NCI-H2029 (cell line): Measurements from ENCODE around the gene SMC1A.
A peak's percentile ranks its signal among the peaks of the same experiment; 100 is the strongest.
"Not testable (repeated sequence)": the region's sequence is repeated elsewhere in the genome, so short reads cannot be mapped to it uniquely, and the experiment has no call there.

Source experiments
- DNase-seq: peaks from one replicate; lab custom pipeline; 2025; lab: John Stamatoyannopoulos, UW

Gene SMC1A

DNA sequence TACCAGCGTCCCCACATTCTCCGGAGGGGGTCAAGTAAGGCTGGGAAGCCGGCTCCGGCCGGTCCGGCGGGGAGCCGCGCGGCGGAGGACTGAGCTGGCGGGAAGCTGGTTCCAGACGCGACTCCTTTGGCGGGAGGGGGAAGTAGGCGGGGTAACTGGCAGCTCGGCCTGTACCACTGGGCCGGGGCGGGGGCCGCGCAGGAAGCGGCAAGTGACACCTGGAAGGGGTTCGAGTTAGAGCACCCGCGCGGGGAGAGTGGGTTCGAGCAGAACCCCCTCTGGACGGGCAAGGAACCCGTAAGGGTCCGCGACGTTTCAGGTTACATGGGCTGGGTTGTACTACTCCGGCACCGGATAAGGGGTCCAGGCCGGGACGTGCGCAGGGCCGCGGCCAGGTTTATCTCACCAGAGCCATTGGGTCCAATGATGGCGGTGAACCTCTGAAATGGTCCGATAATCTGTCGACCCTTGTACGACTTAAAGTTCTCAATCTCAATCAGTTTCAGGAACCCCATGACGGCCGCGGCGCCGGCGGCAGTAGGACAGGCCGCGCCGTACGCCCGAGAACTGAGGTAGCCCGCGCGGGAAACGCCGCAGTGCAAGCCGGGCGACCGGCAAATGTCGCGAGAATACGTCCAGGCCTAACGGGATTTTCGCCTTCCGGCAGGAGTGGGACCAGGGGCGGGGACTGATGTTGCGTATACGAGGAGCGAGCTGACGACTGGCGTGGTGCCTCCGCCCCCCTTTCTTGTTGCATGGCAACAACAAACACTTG is at the start of gene SMC1A:
Gene SMC1A, minus strand, starts transcription at position 569 of the 775 bp plus-strand sequence. Its CDS starts 54 bp downstream, at position 515.
- DNase-seq: peak; percentile 95

DNA sequence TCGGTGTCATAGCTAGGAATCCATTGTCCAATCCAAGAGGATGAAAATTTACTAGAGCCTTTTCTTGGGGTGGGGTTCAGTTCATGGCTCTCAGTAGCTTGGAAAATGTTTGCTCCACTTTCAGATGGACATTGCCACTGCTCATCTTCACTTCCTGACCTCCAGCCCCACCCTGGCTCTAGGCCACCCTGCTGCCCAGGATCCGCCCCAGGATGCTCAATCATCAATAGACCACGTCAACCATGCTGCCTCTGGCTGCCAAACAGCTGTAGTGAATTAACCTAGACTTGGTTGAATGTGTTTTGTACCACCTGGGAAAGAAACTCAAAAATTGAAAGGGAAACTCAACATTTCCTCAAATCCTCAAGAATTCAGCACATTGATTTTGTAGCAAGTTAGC is 48.9 kb upstream of the SMC1A start:
- DNase-seq: no peak

DNA sequence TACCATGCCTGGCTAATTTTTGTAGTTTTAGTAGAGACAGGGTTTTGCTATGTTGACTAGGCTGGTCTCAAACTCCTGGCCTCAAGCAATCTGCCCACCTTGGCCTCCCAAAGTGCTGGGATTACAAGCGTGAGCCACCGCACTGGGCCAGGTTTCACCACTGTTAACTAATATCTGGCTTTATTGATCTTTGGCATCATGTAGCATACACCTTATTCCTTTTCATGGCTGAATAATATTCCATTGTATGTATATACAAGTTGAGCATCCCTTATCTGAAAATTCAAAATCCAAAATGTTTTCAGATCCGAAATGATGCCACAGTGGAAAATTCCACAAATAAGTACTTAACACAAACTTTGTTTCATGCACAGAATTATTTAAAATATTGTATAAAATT is 46.2 kb upstream of the SMC1A start:
- not testable (repeated sequence) for DNase-seq

DNA sequence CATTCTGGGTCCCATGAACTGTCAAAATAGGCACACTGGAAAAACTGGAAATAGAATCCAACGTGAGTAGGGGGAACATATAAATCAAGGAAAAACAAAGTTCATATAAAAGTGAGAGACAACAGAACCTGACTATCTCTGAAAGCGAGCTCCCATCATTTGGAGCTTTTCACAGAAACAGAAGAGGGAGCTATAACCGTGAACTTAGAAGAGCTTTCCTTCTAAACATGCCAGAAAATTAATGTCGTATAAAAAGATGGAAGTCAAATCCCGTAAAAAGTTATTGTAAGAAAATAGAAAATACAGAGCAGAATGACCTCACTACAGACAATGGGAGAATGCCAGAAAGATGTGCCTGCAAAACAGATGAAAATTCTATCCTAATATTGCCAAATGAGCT is 35.6 kb upstream of the SMC1A start:
- no peak for DNase-seq

DNA sequence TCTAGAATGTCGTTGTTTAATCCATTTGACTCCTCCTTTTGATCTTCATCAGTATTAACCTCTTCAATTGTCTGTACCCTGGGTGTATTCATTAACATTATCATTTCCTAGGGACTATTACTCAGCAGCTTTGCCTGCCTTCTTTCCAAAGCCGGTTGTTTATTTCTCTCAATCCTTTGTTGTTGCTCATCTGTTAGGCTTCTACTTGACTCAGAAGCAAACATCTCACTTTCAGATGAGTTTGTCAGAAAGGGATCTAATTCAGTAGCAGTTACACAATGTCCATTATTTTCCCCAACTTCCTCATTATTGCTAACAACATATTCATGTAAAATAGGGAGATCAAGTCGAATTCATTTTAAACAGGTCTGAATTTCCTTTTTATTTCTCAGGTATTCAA is 33.8 kb upstream of the SMC1A start:
- no peak for DNase-seq

DNA sequence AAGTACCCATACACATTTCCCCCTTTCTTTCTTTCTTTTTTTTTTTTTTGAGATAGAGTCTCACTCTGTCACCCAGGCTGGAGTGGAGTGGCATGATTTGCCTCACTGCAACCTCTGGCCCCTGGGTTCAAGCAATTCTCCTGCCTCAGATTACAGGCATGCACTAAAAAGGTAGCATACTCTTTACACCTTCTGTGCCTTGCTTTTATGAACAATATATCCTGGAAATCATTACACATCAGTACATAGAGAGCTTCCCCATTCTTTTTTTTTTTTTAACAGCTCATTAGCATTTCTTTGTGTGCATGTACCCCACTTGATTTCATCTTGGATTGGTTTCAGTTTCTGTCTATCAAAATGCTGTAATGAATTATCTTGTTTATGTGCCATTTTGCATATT is 30.4 kb upstream of the SMC1A start:
- DNase-seq: no peak

DNA sequence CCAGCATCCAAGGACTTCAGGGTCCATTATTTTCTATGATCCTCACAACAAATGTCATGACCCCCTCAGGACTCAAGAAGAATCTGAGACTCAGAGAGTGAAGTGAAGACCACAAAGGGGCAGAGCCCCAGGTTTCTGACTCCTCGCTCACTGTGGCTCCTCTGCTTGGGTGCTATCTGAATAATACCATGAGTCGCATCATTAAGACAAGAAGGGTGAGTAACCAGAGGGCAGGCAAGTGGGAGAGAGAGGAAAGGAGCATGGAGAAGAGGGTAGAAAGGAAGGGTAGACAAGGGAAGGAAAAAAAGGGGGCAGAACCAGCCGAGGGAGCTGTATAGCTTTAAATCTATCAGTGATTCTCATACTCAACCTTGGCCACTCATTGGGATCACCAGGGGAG is 27.2 kb upstream of the SMC1A start:
- no peak for DNase-seq

DNA sequence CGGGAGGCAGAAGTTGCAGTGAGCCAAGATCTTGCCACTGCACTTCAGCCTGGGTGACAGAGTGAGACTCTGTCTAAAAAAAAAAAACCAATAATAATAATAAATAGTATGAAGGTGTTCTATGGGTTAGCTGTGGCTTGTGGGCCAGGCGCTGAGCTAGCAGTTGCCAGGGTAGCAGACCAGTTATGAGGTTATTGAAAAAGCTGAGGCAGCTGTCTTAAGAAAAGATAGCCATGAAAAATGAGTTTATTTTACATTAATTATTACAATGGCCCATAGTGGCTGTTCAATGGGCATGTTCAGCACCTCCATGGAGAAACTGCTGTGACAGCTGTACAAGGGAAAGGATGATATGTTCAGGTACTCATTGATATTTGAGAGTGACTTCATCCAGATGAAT is 25.0 kb upstream of the SMC1A start:
- no peak for DNase-seq

DNA sequence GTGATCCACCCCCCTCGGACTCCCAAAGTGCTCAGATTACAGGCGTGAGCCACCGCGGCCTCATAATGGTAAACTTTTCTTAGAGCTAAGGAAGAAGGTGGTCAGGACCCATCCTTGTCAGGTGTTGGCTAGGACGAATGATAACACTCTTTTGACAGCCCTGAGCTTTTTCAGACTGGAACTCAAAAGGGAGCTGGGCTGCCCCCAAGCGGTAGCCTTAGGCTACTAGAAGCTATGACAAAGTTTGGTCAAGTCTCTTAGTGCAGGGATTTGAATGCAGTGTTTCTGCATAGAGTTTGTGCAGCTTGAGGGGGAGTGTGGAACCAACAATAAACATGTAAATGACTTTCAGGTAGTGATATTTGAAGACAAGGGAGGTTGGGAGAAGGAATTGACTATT is 23.5 kb upstream of the SMC1A start:
- no peak for DNase-seq

DNA sequence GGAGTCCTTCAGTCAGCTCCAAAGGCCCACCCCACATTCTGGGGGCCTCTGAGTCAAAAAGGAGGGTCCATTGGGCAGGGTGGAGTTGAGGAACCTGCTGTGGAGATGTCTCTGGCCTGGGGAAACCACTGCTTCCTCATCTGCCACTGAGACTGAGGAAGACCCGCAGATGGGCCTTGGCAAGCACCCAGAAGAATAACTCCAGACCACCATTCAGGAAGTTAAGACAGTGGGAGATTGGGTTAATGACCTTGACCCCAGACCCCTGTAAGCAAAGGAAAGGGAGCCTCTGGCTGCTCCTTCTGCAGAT is 19.8 kb upstream of the SMC1A start:
- no peak for DNase-seq

DNA sequence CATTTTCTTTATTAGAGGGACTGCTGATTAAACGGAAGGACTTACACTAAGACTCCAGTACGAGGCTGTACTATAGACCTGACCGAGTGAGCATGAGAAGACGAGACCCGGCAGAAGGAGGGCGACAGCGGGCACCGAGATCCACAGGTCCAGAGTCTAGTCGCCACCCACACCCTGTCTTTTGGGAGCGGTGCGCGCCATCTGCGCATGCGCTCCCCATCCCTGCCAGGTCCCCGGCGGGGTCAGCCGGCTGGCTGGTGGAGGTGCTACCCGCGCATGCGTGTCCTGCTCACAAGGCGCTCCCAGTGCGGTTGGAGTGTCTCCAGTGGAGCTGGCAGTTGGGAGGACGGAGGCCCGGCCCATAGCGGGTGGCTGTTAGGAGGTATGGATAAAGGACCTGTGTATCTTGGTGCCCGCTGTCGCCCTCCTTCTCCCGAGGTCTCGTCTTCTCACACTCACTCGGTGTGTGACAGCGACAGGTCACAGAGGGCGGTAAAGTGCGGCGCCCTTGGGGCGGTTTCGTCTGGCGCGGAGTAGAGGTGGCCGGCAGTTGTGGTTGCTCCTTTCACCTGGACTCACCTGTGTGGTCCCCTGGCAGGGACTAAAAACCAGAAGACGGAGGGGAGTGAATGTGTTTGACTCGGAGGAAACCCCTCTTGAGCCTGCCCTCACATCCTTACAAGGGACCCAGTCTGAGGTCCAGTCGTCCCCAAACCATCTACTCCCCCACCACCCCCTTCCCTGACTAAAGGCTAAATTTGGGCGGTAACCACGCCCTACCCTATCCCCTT is 19.3 kb upstream of the SMC1A start:
- DNase-seq: peak; percentile 65

DNA sequence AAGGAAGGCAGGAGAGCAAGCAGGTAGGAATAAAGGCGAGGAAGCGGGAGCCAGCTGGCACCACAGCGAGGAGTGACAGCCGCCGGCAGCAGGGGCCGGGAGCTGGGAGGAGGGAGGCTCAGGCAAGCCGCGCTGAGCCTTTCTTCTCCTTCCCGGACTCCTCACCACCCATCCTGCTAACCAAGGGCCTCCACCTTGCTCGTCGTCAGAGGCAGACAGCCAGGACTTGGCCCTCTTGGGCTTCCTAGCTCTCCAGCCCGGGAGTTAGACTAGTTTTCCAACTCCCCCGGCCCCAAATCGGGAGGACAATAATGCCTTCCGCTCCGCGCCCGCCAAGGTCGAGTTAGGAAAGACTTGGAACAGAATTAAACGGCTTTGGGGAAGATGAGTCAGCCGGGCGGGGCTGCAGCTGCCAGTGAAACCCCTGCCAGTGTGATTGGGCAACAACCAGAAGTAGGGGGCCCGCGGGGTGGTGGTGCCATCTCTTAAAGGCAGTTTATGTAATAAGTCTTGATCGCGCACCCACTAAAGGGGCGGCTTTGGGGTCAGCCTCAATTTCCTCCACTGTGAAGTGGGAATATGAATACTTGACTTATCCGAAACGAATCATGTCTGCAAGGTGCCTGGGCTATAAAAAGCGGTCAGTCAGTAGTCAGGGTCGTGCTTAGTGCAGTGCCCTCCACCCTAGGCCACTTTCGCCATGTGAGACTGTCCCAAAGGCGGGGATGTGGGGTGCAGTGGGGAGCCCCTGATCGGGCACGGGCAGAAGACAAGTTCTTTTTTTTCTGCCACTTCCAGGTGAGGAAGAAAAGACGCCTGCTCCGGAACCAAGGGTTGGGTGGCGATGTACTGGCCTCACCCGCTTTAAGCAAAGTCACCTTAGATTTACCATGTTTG is 18.4 kb upstream of the SMC1A start:
- DNase-seq: no peak

DNA sequence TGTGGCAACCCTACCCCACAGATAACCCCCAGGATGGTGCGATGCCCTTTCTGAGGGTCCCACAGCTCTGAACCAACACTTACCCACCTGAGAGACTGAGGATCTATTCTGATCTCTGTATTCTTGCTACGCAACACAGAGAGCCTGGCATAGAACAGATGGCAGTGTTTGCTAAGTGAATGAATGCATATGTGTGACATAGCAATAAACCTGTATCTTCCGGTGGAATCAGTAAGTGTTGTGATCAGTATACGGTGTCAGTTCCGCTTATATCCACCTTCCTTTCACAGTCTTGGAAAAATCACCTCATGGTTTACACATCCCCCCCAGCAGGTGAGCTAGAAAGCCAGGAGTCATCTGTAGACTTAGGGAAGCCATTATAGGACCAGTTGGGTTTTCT is 17.6 kb upstream of the SMC1A start:
- DNase-seq: no peak

DNA sequence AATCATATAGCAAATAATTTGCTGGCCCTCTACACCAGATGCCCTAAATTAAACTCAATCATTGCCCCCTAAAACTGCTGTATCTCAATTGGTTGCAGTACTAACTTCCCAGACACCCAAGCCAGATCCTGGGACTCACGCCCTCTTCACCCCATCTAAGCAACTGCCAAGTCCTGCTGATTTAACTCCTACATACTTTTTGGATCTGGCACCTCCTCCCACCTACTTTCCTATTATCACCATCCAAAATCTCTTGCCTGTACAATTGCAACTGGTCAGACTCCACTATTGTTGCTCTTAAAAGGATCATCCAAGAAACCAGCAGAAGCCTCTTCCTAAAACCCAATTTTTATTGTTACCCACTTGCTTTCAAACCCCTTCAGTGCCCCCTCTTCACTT is 16.4 kb upstream of the SMC1A start:
- DNase-seq: no peak

DNA sequence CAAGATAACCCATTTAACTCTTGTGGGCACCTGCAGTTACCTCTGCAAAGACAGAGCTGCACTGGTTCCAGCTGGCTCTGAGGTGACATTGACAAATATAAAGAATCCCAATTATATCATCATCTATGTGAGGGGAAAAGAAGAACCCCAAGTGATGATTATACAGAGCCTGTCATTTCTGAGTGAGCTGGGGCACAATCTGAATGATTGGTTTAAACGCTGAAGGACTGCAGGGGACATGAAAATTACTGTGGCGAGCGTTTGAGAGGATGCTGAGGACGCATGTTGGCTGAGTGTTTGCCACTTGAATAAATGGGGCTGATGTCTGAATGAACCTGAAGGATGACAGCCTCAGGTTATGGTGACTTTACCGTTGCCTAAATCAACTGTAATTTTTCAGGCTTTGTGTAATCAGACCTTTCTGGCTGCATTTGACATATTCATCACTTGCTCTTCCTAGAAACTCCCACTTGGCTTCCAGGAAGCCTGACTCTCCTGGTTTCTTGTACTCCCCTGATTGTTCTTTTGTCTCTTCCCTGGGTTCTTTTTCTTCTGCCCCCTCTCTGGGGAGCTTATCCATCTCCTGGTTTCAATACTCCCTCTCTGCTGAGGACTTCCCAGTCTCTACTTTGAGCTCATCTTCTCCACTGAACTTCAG is 15.8 kb upstream of the SMC1A start:
- DNase-seq: no peak

DNA sequence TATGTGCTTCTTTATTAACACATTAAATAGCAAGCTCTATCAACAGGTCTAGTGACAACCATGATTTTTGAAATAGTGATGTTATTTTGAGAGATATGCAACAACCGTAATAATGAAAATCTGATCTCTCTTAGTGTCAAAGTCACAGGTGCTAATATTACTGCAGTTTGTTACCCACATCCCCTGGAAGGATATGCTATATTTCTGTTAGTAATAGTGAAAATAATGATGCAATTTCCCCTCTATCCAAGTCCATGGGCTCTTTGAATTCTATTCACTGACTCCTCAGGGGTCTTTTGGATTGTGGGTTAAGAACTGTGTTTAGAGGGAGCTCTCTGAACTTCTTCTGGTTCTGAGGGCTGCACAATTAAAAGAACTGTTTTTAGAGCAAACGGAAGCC is 14.8 kb upstream of the SMC1A start:
- no peak for DNase-seq

DNA sequence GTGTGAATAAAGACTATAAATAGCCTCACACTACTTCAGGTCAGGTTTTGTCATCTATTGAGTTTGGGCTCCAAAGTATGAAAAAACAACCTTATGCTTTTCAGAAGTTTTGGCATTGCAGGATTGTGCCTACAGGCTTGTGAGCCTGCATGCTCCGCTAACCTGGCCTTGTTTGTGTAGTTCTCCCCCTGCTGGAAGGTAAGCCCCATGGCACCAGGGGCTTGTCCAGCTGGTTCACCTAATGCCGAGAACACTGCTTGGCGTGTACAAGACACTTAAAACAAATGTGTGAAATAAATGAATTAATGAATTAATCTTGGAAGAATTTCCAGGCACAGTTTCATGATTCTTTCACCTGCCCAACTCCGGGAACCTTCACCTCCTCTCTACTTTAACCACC is 13.5 kb upstream of the SMC1A start:
- DNase-seq: peak; percentile 28

DNA sequence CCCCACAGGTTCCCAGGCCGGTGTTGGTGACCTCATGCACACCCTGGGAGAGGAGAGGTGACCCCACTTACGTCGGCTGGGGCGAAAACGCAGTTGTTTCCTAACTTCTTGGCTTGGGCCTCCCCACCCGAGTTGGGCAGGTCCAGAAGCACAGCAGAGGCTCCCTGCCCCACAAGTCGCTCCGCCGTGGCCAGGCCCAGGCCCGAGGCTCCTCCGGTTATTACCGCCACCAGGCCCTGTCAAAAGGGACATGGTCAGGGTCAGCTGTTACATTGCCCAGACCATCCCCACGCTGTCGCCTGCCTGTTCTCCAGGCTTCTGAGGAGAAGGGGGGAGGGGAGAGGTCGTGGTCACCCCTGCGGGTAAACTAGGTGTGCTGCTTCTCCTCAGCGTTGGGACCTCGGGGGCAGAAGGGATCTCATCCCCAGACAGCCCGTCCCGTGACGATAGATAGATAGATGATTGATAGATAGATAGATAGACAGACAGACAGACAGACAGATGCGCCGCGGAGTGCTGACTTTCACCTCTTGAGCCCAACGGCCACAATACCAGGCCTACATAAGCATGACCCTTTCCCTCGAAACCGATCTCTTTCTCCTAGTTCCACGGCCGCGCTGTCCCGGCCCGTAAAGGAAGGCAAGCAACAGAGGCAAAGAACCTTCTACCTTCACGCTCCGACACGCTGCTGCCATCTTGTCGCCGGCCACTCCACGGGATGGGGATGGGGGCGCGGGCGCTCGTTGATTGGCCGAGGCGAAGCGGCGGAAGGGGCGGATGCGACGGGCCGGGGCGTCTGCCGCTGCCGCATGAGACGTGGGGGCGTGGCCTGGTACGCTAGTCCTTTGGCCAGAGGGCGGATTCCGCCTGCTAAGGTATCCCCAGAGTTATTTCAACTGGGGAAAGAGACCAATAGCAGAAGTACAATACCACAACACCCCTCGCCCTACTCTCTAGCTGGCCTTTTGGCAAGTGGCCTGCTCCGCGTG is 11.5 kb upstream of the SMC1A start, which contains the start of gene HSD17B10:
Gene HSD17B10, minus strand, starts transcription at position 720 of the 989 bp plus-strand sequence. Its CDS starts 25 bp downstream, at position 695.
- peak; percentile 74 for DNase-seq

DNA sequence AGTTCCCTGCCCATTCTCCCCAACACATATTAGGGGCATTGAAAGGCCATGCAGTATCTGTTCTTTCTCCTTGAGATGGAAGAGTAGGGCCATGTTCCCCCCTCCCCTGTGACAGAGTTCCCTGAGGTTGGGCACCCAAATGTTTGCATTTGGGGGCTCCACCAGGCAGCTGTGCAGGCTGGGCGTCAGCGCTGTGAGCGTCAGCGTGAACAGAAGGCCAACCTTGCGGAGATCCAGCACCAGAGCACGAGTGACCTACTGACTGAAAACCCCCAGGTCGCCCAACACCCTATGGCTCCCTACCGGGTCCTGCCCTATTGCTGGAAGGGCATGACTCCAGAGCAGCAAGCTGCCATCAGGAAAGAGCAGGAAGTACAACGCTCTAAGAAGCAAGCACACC is 7.8 kb upstream of the SMC1A start:
- DNase-seq: no peak

DNA sequence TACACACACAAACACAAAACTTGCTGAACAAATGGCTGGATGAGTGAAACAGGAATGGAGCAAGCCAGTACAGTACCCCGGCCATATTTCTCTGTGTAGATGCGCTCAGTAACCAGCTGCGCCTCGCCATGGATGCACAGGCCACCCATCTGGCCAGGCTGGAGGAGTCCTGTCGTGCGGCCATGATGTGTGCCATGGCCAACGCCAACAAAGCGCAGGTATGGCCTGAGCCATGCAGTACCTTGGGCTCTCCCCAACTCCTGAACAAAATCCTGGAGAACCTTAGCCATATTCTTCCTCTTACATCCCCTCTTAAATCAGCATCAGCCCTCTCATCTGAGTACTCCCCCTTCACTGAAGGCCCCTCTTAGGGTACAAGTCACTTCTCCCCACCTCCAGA is 7.3 kb upstream of the SMC1A start:
- no peak for DNase-seq

DNA sequence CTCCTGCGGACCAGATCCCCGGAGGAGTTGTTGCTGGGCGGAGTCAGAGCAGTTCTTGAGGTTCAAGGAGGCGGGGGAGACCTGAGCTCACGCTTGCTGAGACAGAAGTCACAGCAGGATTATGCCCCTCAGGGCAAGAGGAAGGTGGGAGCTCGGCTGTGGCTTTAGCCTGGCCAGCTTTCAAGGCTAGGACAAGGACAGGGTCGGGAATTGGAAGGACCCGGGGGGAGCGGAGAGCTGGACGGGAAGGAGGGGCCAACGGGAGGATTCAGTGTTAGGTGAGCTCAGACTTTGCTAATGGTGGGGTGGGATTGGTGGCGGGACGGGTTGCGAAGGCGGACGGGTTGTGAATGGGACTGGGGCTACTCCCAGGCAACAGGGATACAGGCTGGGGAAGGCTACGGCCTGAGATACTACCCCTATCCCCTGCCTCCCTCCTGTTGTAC is 430 bp upstream of the SMC1A start, which contains the start of gene RIBC1:
Gene RIBC1, plus strand, starts transcription at position 13 of the 446 bp plus-strand sequence. CDS start 3,404 bp downstream, outside the sequence.
- no peak for DNase-seq
